Activated CD4-positive, alpha-beta T cell treated with anti-CD3 and anti-CD28 coated beads for 4 hours (primary cell): ENCODE measurements around the gene VDAC1.
"Not testable (repeated sequence)": the region's sequence is repeated elsewhere in the genome, so short reads cannot be mapped to it uniquely, and the experiment has no call there.

Experiments
- DNase-seq, 2 donors: peaks; one replicate each; pipeline ENCODE4 v3.0.0-alpha.2; 2020

VDAC1 gene

GRCh38 chr5:133963493-133964128, 41.2 kb downstream of the VDAC1 start:
- no peak for DNase-seq

GRCh38 chr5:133962801-133963476, 41.8 kb downstream of the VDAC1 start:
- DNase-seq: no peak

GRCh38 chr5:133962131-133962530, 42.6 kb downstream of the VDAC1 start:
- DNase-seq: no peak

- no peak for DNase-seq
Observed at GRCh38 chr5:133959643-133960042, 45.1 kb downstream of the VDAC1 start.

- DNase-seq: no peak
Observed at GRCh38 chr5:133957591-133957990, 47.2 kb downstream of the VDAC1 start.

GRCh38 chr5:133957080-133957479, 47.7 kb downstream of the VDAC1 start:
- DNase-seq: no peak

- not testable (repeated sequence) for DNase-seq
Observed at GRCh38 chr5:133956196-133956595, 48.6 kb downstream of the VDAC1 start.

GRCh38 chr5:133953568-133954145, 51.1 kb downstream of the VDAC1 start:
- no peak for DNase-seq

GRCh38 chr5:133952729-133953567, 51.8 kb downstream of the VDAC1 start:
- DNase-seq: no peak

- no peak for DNase-seq
Observed at GRCh38 chr5:133950821-133951612, 53.8 kb downstream of the VDAC1 start.

- no peak for DNase-seq
Observed at GRCh38 chr5:133948721-133949120, 56.1 kb downstream of the VDAC1 start.

- no peak for DNase-seq
Observed at GRCh38 chr5:133947431-133947841, 57.3 kb downstream of the VDAC1 start.

GRCh38 chr5:133945568-133945967, 59.2 kb downstream of the VDAC1 start:
- DNase-seq: no peak

GRCh38 chr5:133944263-133945185, 60.3 kb downstream of the VDAC1 start:
- peak; percentile 7 to 23 for DNase-seq

- DNase-seq: no peak
Observed at GRCh38 chr5:133943475-133943817, 61.3 kb downstream of the VDAC1 start.

GRCh38 chr5:133942614-133943474, 61.9 kb downstream of the VDAC1 start:
- DNase-seq: no peak

- DNase-seq: no peak
Observed at GRCh38 chr5:133941456-133942196, 63.1 kb downstream of the VDAC1 start.

- DNase-seq: no peak
Observed at GRCh38 chr5:133939668-133940067, 65.1 kb downstream of the VDAC1 start.

- no peak for DNase-seq
Observed at GRCh38 chr5:133938929-133939328, 65.8 kb downstream of the VDAC1 start.
